HG03280 (cell line): Measurements from ENCODE around the gene WIPI1.
"Not testable (repeated sequence)": the region's sequence is repeated elsewhere in the genome, so short reads cannot be mapped to it uniquely, and the experiment has no call there.

ENCODE experiments used
- ATAC-seq: cut with Tn5 transposase; IDR thresholded peaks from one replicate; pipeline ENCODE4 v1.9.1; 2021; ENCODE audit warnings: mild to moderate bottlenecking, moderate library complexity; ENCODE audit not compliant: unreplicated experiment

Gene WIPI1

DNA sequence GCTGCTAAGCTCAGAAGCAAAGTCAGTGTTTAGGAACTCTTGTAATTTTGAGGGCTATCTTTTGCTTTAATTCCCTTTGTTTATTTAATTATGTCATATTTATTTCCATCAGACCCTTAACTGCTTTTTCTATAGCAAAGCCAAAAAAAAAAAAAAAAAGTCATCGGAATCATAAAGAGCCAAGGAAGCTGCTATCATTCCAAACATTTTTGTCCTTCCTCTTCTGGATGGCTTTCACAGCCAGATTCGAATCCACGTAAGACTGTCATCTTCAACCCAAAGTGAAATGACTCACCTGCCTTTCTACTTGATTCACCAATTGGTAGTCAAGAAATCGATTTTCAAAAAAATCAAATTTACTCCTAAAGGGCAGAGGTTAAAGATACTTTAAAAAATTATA is 38.4 kb downstream of the WIPI1 start:
- ATAC-seq = no peak

DNA sequence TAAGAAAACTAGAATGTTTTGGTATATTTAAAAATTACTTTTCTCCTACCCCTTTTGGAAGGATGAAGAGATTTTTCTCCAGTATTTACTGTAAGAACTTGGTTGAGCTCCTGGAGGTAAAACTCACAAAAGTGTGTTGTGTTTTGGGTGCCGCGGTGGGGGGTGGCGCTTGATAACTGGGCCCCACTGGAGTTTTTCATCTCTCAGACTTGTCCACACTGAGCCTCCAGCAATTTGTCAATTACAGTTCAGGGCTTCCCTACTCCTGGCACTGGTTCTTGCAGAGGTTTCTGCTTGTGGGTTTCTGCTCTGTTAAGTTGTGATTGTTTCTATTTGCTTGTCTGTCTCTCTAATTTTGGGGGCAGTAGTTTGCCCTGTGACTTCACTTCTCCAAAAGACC is 40.0 kb downstream of the WIPI1 start:
- ATAC-seq = no peak

DNA sequence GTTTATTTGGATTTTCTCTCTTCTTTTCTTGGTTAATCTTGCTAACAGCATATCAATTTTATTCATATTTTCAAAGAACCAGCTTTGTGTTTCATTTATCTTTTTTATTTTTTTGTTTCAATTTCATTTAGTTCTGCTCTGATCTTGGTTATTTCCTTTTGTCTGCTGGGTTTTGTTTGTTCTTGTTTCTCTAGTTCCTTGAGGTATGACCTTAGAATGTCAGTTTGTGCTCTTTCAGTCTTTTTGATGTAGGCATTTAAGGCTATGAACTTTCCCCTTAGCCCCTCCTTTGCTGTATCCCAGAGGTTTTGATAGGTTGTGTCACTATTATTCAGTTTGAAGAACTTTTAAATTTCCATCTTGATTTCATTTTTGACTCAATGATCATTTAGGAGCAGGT is 42.4 kb downstream of the WIPI1 start:
- ATAC-seq = not testable (repeated sequence)

DNA sequence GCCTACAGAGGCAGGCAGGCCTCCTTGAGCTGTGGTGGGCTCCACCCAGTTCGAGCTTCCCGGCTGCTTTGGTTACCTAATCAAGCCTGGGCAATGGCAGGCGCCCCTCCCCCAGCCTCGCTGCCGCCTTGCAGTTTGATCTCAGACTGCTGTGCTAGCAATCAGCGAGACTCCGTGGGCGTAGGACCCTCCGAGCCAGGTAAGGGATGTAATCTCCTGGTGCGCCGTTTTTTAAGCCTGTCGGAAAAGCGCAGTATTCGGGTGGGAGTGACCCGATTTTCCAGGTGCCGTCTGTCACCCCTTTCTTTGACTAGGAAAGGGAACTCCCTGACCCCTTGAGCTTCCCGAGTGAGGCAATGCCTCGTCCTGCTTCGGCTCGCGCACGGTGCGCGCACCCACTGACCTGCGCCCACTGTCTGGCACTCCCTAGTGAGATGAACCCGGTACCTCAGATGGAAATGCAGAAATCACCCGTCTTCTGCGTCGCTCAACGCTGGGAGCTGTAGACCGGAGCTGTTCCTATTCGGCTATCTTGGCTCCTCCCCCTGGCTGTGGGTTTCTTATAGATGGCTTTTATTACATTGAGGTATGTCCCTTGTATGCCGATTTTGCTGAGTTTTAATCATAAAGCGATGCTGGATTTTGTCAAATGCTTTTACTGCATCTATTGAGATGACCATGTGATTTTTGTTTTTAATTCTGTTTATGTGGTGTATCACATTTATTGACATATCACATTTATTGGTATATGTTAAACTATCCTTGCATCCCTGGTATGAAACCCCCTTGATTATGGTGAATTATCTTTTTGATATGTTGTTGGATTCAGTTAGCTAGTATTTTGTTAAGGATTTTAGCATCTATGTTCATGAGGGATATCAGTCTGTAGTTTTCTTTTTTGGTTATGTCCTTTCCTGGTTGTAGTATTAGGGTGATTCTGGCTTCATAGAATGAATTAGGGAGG is 43.4 kb downstream of the WIPI1 start:
- not testable (repeated sequence) for ATAC-seq

DNA sequence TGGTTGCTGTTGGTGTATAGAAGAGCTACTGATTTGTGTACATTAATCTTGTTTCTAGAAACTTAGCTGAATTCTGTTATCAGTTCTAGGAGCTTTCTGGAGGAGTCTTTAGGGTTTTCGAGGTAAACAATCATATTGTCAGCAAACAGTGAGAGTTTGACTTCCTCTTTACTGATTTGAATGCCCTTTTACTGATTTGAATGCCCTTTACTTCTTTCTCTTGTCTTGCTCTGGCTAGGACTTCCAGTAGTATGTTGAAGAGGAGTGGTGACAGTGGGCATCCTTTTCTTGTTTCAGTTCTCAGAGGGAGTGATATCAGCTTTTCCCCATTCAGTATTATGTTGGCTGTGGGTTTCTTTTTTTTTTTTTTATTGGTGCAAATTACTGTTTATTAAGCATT is 49.6 kb downstream of the WIPI1 start:
- not testable (repeated sequence) for ATAC-seq

DNA sequence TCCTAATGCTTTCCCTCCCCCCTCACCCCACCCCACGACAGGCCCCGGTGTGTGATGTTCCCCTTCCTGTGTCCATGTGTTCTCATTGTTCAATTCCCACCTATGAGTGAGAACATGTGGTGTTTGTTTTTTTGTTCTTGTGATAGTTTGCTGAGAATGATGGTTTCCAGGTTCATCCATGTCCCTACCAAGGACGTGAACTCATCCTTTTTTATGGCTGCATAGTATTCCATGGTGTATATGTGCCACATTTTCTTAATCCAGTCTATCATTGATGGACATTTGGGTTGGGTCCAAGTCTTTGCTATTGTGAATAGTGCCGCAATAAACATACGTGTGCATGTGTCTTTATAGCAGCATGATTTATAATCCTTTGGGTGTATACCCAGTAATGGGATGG is 53.5 kb downstream of the WIPI1 start:
- ATAC-seq = not testable (repeated sequence)

DNA sequence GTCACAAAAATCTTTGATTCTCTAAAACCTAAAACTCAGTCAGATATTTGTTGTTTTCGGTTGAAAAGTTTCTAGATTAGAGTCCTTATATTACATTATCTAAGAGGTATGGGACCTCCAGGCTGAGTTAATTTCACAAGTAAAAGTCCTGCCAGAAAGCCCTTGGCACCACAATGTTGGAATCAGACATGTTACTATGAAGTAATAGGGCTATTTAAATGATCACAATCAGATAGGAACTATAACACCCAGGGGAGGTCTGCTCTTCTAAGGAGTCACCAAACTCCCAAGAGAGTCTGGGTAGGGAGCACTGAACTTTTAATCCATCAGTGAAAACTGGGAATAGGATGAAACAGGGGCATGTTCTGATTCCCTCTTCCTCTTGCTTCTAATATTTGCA is 54.2 kb downstream of the WIPI1 start:
- ATAC-seq = no peak

DNA sequence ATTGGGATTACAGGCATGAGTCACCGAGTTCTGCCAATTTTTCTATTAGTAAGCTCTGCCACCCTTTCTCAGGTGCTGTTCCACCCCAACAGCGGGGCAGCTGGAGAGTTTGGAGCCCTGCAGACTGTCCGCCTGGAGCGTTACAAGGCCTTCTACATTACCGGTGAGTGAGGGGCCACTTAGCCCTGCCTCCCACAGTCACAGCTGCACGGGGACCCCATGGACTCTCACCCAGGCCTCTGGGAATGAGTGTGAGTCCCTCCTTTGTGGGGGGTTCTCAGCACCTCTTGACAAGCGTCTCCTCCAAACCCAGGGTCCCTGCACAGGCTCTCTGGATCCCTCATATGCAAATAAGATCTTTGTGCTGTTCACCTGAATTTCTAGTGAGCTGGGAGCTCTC is 56.0 kb downstream of the WIPI1 start:
- ATAC-seq = no peak

DNA sequence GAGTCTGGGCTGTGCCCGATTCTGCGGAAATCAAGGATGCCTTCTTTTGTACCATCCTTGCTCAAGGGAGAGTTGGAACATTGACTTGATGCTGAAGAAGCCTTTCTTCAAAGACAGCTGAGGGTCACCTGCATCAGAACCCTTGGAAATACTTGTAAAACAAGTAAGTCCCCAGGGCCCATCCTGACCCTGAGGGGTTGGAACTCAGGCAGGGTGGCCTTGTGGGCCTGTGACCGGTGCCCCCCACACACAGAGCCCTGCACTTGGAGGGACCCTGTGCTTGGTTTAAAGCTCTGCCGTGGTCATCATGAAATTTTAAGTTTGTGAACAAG is 56.9 kb downstream of the WIPI1 start:
- ATAC-seq = no peak

DNA sequence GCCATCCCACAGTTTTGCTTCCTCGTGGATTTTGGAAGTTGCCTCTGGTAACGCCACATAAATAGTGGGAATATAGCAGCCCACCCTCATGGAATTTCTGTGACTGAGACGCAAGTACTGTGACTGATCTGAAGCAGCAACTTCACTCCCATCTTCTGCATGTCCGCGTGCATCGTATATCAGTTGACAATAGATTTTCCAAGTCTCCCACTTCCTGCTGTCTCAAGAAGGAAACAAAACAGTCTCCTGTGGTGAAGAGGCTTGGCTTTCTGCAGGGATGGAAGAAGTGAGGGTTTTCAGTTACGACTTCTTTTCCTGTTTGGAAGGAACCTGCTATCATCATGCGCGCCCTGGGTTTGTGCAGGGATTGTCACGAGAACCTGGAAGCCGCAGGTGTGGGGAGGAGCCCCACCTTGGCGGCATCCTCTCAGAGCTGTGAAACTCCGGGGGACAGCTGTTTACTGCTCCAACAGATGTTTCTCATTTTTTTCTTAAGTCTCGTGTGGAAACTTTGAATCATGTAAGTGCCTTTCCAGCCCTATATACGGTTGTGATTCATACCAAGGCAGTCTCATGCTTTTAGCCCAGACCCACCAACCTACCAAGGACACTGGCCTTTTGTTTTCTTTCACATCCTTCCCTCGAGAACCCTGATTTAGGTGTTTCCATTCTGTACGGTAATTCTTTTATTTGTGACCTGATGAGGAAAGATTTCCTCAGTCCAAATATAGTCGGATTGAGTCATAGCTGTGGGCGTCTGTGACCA is 57.5 kb downstream of the WIPI1 start:
- no peak for ATAC-seq

DNA sequence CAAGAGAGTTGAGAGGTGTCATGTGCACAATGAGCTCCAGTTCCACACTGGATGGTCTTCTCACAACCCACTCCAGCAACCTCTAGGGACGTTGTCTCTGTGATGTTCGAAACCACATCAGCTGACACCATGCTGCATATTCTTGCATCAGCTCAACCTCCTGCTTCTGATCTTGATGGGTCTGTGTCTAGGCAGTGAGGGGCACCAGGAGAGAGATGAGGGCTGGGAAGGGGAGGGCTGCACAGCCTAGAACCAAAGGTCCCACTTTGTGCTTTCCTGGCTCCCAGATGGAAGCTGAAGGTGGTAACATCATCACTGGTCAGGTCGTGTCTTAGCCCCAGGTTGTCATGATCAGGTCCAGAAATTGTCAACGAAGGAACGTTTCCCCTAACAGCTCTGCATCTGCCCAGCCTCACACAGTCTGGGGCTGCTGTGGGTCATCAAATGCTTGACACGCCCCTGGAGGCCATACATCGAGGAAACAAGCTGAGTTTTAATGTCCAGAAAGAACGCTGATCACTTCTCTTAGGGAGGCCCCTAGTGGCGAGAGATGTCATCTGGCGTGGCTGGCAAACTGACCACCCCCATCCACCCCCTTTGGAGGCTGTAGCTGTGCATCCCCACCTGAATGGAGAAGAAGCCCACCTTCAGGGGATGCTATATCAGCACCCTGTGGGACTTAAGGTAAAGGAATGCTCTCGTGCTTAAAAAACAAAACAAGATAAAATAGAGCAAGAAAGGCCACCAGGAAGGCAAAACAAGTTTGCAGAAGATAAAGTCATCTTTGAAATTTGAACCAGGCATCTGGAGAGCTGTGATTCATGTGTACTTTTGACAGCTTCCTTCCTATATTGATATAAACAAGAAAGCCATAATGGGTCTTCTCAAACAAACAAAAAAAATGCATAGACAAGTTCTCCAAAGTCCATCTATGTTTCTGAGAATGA is 58.3 kb downstream of the WIPI1 start:
- ATAC-seq = peak; percentile 74

DNA sequence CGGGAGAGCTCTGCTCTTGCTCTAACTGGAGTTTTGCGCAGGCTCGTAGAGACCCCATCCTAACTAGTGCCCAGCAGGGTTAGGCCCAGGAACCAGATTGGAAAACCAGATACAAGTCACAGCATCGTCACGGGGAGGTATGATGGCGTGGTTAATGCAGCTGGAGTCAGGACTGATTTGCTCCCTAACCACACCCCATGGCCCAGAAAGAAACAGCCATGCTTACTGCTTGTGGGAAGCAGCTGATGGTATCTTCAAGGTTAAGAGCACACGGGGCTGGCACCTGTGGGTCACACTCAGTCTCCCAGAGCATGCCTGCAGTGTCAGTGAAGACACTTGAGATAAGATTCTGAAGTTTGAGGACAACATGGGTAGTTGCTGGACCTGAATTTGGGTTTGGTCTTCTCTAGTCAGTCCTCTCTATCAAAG is 60.2 kb downstream of the WIPI1 start:
- no peak for ATAC-seq

DNA sequence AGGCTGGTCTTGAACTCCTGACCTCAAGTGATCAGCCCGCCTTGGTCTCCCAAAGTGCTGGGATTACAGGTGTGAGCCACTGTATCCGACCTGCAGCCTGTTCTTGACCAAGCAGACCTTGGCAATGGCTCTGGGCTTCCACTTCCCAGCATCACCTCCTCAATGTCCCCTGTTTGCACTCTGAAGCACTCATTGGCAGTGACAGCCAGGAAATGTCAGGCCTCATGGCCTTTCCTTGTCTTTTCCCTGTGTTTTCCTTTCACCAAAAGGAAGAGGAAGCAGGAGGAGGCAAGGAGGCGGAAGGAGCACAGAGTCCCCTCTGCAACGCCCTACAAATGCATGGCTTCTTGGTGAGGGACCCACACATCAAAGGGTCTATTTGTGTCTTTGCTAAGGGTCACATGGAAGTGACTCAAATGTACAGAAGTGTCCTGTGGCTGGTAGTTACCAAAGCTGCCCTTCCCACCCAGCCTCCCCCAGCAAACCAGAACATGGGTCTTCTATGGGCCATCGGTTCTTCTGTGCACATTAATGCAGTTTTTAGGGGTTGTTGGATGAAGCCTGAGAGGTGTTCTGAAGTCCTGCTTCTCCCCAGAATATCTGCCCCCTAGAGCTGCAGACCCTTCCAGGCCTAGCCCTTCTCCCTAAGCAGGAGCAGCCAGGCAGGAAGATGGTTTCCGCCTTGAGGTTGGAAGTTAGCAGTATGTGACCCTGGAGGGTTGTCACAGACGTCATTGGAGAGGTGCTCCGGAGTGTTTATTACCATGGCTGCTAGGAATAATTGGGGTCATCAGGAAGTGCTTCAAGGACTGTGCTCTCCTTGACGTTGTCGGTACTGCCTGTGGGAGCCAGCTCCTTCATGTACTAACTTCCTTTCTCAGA is 60.8 kb downstream of the WIPI1 start:
- ATAC-seq = no peak

DNA sequence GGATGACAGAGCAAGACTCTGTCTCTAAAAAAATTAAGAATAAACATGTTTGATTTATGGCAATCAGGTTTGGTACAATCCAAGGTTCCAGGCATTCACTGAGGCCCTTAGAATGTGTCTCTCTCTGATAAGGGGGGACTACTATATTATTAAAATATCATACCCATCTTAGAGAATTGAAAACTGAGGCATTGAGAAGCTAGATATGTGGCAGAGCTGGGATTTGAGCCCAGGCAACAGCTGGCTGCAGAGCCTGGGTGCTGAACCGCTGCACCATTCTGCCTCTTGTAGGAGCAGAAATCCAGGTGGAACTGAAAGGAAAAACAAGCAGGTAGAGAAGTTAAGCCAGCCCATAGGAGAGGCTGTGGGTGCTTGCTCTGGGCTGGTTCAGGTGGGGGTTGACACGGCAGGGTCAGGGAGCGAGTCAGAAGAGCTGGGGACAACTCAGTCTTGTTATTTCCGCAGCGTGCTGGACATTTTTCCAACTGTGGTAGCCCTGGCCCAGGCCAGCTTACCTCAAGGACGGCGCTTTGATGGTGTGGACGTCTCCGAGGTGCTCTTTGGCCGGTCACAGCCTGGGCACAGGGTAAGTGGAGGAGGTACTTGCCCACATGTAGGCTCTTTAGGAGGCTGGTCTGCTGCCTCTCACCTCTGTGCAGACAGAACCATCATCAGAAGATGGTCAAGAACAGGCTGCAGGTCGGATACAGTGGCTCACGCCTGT is 62.5 kb downstream of the WIPI1 start:
- no peak for ATAC-seq

DNA sequence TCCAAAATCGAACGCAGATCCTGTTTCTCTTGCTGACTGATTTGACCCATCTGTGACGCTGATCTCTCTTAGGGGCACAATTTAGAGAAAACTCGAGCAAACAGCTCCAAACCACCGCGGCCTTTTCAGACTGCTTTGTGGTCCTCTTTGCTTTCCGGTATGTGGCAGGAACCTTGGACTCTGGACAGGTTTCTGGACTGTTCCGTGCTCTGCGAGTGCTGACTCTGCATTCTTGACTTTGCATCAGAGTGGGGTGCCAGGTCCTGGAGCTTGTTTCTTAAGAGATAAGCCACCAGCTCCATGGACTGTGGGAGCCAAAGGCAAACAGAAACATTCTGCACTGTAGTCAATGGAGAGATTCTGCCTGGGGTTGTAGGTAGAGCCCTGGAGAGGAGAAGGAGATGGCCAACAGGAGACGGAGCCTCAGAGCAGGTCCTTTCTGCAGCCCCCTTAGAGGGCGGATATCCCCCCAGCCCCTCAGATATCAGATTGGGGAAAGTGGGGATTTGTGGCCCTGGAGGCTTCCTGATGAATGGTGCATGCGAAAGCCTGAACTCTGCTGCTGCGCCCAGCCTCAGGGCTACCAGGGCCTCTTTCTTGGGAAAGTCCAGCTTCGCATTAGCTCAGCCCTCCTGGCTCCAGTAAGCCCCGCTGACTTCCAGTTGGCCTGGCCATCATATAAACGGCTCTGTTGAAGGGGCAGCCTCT is 65.6 kb downstream of the WIPI1 start:
- ATAC-seq = no peak

DNA sequence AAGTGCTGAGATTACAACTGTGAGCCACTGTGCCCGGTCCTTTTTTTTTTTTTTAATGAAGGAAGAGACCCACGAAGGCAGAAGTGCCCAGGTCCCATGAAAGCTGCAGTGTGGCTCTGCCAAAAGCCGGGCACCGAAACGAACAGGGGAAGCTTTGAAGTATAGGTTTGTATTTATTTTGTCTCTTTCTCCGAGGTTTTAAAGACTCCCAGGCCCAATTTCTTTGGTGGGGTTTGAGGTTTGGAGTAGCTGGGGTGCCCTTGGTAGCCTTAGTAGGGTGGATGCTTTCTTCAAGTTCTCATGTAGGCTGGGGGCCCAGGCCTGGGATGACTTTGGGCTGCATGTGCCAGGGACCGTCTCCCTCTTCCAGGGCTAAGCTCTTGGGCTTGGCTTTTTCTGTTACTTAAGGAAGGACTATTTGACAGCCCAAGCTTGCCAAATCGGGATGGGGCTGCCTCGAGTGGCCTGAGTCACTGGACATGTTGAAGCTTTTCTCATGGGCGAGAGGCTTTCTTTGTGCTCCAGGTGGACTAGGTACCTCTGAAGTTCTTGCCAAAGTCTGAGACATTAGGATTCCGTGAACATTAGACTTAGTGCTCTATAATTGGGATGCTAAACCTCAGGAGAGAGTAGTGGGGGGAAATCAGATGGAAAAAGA is 66.3 kb downstream of the WIPI1 start:
- ATAC-seq = no peak

DNA sequence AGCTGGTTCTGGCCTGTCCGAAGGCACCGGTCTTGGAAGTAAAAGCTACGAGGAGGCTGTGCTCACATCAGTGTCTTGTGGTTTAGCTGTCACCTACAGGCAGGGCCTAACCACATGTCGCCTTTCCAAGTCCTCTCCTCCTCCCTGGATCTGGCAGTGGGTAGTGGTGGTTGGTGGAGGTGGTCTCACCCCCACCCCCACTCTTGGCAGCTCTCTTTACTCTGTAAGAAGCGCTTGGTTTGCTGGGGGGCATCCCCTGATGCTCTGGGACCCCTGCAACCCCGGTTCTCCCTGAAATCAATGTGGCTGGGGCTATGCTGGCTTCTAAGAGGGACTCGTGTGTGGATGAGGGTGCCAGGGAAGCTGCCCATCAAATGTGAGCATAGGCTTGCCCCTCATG is 68.3 kb downstream of the WIPI1 start:
- ATAC-seq = no peak
